ENCODE measurements around the gene TMPRSS2. TPM values are rescaled to one million over a fixed set of nuclear protein-coding genes. Genes with fewer than 3 reads are reported as not detected.
"Not testable (repeated sequence)": the region's sequence is repeated elsewhere in the genome, so short reads cannot be mapped to it uniquely, and the experiment has no call there.

The TMPRSS2 gene
- total RNA-seq, 1 donor from 2014 or later = 0.61 TPM

GRCh38 chr21:41428311-41428710 lies 79.6 kb downstream of the TMPRSS2 start:
- no peak for DNase-seq (ENCODE audit: low spot score)

GRCh38 chr21:41427556-41427955 lies 80.4 kb downstream of the TMPRSS2 start:
- no peak for DNase-seq (ENCODE audit: low spot score)

GRCh38 chr21:41426676-41427404 lies 81.1 kb downstream of the TMPRSS2 start:
- DNase-seq (ENCODE audit: low spot score) = no peak

DNA sequence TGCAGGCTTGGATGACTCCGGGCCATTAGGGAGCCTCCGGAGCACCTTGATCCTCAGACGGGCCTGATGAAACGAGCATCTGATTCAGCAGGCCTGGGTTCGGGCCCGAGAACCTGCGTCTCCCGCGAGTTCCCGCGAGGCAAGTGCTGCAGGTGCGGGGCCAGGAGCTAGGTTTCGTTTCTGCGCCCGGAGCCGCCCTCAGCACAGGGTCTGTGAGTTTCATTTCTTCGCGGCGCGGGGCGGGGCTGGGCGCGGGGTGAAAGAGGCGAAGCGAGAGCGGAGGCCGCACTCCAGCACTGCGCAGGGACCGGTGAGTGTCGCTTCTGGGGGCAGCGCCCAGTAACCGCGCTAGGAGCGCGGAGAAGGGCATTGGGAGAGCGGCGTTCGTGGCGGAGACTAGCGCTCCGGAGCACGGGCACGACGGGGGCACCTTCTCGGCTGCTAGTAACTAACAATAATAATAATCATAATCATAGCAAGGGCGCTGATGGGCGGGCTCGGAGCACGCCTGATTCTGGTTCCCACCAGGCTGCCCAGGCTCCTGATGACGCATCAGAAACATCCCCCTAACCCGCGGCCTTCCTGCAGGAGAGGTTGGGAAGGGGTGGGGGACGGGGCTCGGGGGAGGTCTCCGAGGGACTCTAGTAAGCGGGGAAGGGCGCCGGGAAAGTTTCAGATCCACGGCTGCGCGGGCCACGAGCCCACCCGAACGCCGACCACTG lies 81.8 kb downstream of the TMPRSS2 start, which contains the start of gene MX1:
MX1 (plus strand) TSS at position 286 of the 722 bp plus-strand sequence. CDS start 5,832 bp downstream, outside the sequence.
- DNase-seq (ENCODE audit: low spot score) = peak; percentile 96

DNA sequence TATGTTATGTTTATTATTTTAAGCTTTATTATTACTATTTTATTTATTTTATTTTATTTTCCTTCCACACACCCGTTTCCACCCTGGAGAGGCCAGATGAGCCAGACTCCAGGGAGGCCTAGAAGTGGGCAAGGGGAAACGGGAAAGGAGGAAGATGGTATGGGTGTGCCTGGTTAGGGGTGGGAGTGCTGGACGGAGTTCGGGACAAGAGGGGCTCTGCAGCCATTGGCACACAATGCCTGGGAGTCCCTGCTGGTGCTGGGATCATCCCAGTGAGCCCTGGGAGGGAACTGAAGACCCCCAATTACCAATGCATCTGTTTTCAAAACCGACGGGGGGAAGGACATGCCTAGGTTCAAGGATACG lies 82.4 kb downstream of the TMPRSS2 start:
- DNase-seq (ENCODE audit: low spot score) = no peak

DNA sequence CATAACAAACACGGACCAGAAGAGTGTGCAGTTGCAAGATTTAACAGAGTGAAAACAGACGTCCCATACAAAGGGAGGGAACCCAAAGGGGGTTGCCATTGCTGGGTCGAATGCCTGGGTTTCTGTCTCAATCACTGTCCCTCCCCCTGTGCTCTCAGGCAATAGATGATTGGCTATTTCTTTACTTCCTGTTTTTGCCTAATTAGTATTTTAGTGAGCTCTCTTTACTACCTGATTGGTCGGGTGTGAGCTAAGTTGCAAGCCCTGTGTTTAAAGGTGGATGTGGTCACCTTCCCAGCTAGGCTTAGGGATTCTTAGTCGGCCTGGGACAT lies 84.7 kb downstream of the TMPRSS2 start:
- not testable (repeated sequence) for DNase-seq (ENCODE audit: low spot score)

DNA sequence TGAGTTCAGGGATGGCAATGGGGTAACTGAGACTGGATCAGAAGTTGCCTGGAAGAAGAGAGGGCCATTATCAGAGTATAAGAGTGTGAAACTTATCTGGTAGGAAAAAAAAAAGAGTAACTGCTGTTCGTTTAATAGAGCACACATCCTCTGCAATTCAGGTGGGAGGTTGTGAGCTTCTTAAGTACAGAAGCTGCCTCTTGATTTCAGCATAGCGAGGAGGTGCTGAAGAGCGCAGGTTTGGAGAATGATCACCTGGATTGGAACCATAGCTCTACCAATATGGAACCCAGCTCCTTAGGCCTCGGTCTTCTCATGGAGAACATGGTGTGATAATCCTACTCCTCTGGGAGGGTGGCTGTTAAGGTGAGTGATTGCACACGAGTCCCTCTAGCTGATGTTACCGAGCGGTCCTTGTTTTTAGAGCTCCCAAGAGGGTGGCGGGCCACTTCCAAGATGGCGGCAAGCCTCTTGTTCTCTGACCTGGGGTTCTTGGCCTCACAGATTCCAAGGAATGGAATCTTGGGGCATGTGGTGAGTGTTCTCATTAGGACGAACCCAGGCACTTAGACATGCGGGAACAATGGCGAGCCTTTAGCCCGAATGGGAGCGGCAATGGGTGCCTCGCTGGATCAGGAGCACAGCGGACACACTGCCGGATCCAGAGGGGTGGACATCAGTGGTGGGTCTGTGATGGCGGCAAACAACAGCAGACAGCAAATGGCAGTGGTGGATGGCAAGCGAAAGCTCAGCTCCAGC lies 85.2 kb downstream of the TMPRSS2 start:
- no peak for DNase-seq (ENCODE audit: low spot score)

- DNase-seq (ENCODE audit: low spot score) = not testable (repeated sequence)
Measured at GRCh38 chr21:41420998-41421397, 87.0 kb downstream of the TMPRSS2 start.

- DNase-seq (ENCODE audit: low spot score) = peak; percentile 94
Measured at GRCh38 chr21:41419921-41420862, 87.8 kb downstream of the TMPRSS2 start.

- peak; percentile 75 for DNase-seq (ENCODE audit: low spot score)
Measured at GRCh38 chr21:41418956-41419680, 88.8 kb downstream of the TMPRSS2 start.

- peak; percentile 72 for DNase-seq (ENCODE audit: low spot score)
Measured at GRCh38 chr21:41418393-41418792, 89.6 kb downstream of the TMPRSS2 start.

GRCh38 chr21:41417505-41417904 lies 90.5 kb downstream of the TMPRSS2 start:
- DNase-seq (ENCODE audit: low spot score) = not testable (repeated sequence)

Other genes starting within 250 kb of the TMPRSS2 start
- gene FAM3B, start 191.4 kb downstream of the TMPRSS2 start, total RNA-seq = 0.90 TPM
- gene MX2, start 146.1 kb downstream of the TMPRSS2 start, total RNA-seq = 39.9 TPM
- 60.3 TPM for gene MX1, start 81.9 kb downstream of the TMPRSS2 start, total RNA-seq